ENCODE data around the gene PVR.

Gene PVR

GRCh38 chr19:44598355-44598754 lies 45.4 kb upstream of the PVR start:
- no peak overlapping the region for H3K27ac ChIP-seq (replicated peaks)
- no peak for TF ChIP-seq SPI1 (IDR thresholded peaks at IDR 0.05; ENCODE audit: borderline replicate concordance, low read depth)
- TF ChIP-seq REST (IDR thresholded peaks at IDR 0.05; ENCODE audit: insufficient replicate concordance, low read depth), result no peak
- no peak for TF ChIP-seq POLR2AphosphoS5 (IDR thresholded peaks at IDR 0.05; ENCODE audit: low read depth)
- TF ChIP-seq CTCF (IDR thresholded peaks at IDR 0.05; ENCODE audit: insufficient read depth, low read length), result no peak
- TF ChIP-seq GABPA (IDR thresholded peaks at IDR 0.05; ENCODE audit: low read depth), result no peak
- peaks cover 2% of the 10 kb centered on the region for H3K27me3 ChIP-seq (ENCODE audit: insufficient read depth, poor library complexity, severe bottlenecking)
- DNase-seq (ENCODE audit: low read depth in 1 of 2, low spot score in 1 of 2), result no peak
- no peak overlapping the region for H3K4me3 ChIP-seq (replicated peaks; ENCODE audit: insufficient read depth, low read length)

- no peak for DNase-seq (ENCODE audit: low read depth in 1 of 2, low spot score in 1 of 2)
- Histone ChIP-seq H3K27me3 (ENCODE audit: insufficient read depth, poor library complexity, severe bottlenecking) (peaks cover 2% of the 10 kb centered on the region), H3K27ac (replicated peaks) (no peak overlapping the region), H3K4me3 (replicated peaks; ENCODE audit: insufficient read depth, low read length) (no peak overlapping the region)
- TF ChIP-seq REST (IDR thresholded peaks at IDR 0.05; ENCODE audit: insufficient replicate concordance, low read depth) (no peak), SPI1 (IDR thresholded peaks at IDR 0.05; ENCODE audit: borderline replicate concordance, low read depth) (no peak), CTCF (IDR thresholded peaks at IDR 0.05; ENCODE audit: insufficient read depth, low read length) (no peak), POLR2AphosphoS5 (IDR thresholded peaks at IDR 0.05; ENCODE audit: low read depth) (no peak), GABPA (IDR thresholded peaks at IDR 0.05; ENCODE audit: low read depth) (no peak)
Observed at GRCh38 chr19:44598880-44599279, 44.8 kb upstream of the PVR start.

GRCh38 chr19:44600466-44600865 lies 43.2 kb upstream of the PVR start:
- no peak overlapping the region for H3K4me3 ChIP-seq (replicated peaks; ENCODE audit: insufficient read depth, low read length)
- DNase-seq (ENCODE audit: low read depth in 1 of 2, low spot score in 1 of 2), result no peak
- no peak overlapping the region for H3K27ac ChIP-seq (replicated peaks)
- TF ChIP-seq CTCF (IDR thresholded peaks at IDR 0.05; ENCODE audit: insufficient read depth, low read length) (no peak), REST (IDR thresholded peaks at IDR 0.05; ENCODE audit: insufficient replicate concordance, low read depth) (no peak), SPI1 (IDR thresholded peaks at IDR 0.05; ENCODE audit: borderline replicate concordance, low read depth) (no peak), GABPA (IDR thresholded peaks at IDR 0.05; ENCODE audit: low read depth) (no peak)
- H3K27me3 ChIP-seq (ENCODE audit: insufficient read depth, poor library complexity, severe bottlenecking), result peaks cover 2% of the 10 kb centered on the region
